ENCODE measurements around the gene GRAP2.

Gene GRAP2

DNA sequence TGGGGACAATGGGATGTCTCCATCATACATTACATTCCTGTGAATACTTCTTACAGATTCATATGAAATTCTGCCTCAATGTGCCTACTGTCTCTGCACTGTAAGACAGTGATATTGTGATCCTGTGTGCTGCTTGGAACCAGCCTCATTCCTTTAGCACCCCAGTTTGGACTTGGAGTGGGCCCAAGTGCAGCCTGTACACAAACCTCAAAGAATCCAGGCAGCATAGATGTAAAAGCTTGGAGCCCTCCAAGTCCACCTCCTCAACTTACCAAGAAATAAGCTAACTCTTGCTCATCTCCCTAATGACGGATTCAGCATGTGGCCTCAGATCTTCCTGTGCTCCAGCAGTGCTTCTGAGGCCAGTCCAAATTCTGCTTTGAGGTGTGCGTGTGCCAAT is 24.4 kb downstream of the GRAP2 start:
- no peak for DNase-seq
- Histone ChIP-seq H3K4me1 (no peaks in the 10 kb centered on the region), H3K27me3 (peaks cover 17% of the 10 kb centered on the region), H3K4me3 (ENCODE audit: low read depth, low read length) (no peak overlapping the region), H3K36me3 (no peaks in the 10 kb centered on the region), H3K9me3 (no peaks in the 10 kb centered on the region)
- TF ChIP-seq, protein P1, sequence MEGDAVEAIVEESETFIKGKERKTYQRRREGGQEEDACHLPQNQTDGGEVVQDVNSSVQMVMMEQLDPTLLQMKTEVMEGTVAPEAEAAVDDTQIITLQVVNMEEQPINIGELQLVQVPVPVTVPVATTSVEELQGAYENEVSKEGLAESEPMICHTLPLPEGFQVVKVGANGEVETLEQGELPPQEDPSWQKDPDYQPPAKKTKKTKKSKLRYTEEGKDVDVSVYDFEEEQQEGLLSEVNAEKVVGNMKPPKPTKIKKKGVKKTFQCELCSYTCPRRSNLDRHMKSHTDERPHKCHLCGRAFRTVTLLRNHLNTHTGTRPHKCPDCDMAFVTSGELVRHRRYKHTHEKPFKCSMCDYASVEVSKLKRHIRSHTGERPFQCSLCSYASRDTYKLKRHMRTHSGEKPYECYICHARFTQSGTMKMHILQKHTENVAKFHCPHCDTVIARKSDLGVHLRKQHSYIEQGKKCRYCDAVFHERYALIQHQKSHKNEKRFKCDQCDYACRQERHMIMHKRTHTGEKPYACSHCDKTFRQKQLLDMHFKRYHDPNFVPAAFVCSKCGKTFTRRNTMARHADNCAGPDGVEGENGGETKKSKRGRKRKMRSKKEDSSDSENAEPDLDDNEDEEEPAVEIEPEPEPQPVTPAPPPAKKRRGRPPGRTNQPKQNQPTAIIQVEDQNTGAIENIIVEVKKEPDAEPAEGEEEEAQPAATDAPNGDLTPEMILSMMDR (IDR thresholded peaks at IDR 0.05; ENCODE audit: low read depth, low read length) = no peak

DNA sequence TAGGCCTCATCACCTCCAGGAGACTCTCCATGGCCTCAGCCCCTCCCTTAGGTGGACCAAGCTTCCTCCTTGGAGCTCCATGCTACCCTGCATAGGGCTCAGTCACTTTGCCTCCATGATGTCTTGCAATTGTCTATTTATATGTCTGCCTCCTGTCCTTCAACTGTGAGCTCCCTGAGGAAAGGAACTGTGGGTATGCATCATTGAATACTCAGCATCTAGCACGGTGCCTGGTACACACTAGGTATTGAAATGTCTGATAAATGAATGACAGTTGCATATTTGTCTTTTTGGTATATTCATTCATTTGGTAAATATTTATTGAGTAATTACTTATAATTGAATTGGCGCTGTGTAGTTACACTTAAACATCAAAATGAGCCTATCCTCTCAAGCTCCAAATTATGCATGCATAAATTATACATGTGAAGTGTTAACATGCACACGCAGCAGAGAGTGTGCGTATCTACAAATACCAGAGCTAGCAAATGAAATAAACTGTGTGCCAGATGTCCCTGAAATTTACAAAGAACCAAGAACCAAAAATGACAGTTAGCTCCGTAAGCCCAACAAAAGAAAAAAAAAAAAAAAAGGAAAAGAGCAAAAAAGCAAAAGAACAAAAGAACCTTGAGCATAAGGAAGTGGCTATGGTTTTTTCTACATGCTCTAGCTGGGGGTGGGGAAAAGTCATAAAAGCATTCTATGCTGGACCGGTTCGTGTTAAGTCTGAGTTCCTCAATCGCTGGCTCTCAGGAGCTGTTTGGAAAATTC is 25.2 kb downstream of the GRAP2 start:
- H3K36me3 ChIP-seq = no peaks in the 10 kb centered on the region
- H3K4me3 ChIP-seq (ENCODE audit: low read depth, low read length) = no peak overlapping the region
- peaks cover 12% of the 10 kb centered on the region for H3K27me3 ChIP-seq
- H3K4me1 ChIP-seq = no peaks in the 10 kb centered on the region
- TF ChIP-seq, protein P1 (IDR thresholded peaks at IDR 0.05; ENCODE audit: low read depth, low read length) = no peak
- DNase-seq = no peak
- H3K9me3 ChIP-seq = no peaks in the 10 kb centered on the region

DNA sequence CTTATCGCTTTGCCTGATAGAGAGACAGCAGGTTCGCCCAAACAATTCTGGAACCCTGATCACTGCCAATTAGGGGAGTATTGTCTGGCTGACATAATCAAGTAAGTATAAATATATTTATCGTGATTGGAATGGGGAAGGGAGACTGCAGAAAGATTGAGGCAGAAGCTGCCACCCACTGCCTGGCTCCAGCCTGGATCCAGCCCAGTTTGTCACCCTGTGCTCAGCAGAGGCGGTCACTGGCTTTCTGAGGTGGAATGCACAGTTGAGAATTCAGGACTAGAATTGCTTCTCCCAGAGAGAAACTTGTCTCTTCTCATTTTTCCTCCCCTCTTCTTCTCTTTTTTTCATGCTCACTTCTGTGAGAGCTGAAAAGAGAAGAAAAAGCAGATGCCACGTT is 25.9 kb downstream of the GRAP2 start:
- Histone ChIP-seq H3K27me3 (peaks cover 9% of the 10 kb centered on the region), H3K4me1 (no peaks in the 10 kb centered on the region), H3K36me3 (no peaks in the 10 kb centered on the region), H3K9me3 (no peaks in the 10 kb centered on the region), H3K4me3 (ENCODE audit: low read depth, low read length) (no peak overlapping the region)
- TF ChIP-seq, protein P1 (IDR thresholded peaks at IDR 0.05; ENCODE audit: low read depth, low read length) = no peak
- DNase-seq = no peak

DNA sequence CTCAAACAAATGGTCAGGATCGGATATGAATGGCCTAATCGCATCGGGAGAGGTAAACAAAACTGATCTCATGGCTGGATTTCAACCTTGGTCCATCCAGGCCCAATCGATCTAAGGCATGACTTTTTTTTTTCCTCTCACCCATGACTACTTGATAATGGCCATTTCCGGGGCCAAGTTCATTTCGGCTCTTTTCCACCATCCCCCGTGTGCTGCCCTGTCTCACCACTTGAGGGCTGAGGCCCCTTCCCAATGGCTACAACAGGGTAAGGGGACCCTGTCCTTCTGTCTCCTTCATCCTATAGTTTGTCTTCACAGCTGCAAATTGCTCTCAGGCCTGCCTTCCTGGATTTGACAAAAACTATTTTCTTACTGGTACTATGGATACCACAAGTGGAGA is 26.7 kb downstream of the GRAP2 start:
- Histone ChIP-seq H3K36me3 (no peaks in the 10 kb centered on the region), H3K9me3 (no peaks in the 10 kb centered on the region), H3K4me3 (ENCODE audit: low read depth, low read length) (no peak overlapping the region), H3K27me3 (peaks cover 9% of the 10 kb centered on the region), H3K4me1 (no peaks in the 10 kb centered on the region)
- DNase-seq = no peak
- TF ChIP-seq, protein P1 (IDR thresholded peaks at IDR 0.05; ENCODE audit: low read depth, low read length) = peak; percentile 48

DNA sequence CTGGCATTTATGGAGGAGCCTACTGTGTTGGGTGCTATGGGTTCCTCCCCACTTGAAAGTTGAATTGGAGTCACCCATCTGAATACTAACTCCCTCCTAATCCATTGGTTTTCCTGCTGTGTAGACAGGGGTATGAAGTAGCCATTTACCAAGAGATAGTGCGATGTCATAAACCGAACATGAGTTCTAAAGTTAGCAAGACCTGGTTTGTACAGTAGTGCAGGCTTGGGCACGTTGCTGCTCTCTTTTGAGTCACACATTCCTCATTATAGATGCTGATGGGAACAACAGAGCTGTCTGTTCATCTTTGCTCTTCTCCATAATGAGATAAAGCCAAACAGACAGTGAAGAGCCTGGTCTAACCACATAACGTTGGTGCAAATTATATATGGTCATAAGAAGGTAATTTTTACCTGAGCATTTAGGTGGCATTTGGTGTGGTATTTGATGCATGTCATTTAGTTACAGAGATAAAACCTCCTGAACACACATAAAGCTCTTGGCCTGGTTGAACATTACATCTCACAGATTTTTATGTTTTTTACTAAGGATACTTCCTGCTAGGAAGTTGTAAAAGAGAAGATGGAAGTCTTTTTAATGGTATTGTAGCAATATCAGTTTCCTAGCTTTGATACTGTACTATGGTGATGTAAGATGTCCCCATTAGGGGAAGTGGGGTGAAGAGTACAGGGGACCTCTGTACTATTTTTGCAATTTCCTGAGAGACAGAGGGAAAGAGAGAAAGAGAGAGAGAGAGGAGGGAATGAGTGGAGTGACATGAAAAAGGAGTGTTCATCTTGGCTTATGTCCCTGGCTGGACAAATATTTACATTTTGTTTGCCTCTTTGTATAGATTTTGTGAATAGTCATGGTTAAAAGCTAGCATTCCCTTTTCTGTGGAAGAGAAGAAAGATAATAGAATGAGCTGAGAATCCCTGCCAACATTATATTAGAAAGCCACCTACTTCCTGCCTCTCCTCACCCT is 27.9 kb downstream of the GRAP2 start:
- TF ChIP-seq, protein P1 (IDR thresholded peaks at IDR 0.05; ENCODE audit: low read depth, low read length) = no peak
- Histone ChIP-seq H3K4me1 (no peaks in the 10 kb centered on the region), H3K36me3 (no peaks in the 10 kb centered on the region), H3K4me3 (ENCODE audit: low read depth, low read length) (no peak overlapping the region), H3K27me3 (peaks cover 9% of the 10 kb centered on the region), H3K9me3 (no peaks in the 10 kb centered on the region)
- DNase-seq = no peak
